Measurements from ENCODE around the gene ATF2. TPM values are rescaled to one million over a fixed set of nuclear protein-coding genes. Genes with fewer than 3 reads are reported as not detected.
A peak's percentile ranks its signal among the peaks of the same experiment; 100 is the strongest.

The ATF2 gene
- total and polyA plus RNA-seq, 9 of the 15 experiments (the other 6 are each of a cell fraction or from before 2014, with no cell fraction given), result 24.2 to 111 (median 45.9) TPM

GRCh38 chr2:175136334-175137215 is 31.4 kb downstream of the ATF2 start:
- Histone ChIP-seq H4K20me1 (replicated peaks; ENCODE audit: control insufficient read depth, insufficient read depth, low read length) (no peaks in the 10 kb centered on the region; the same call in 1 of the 2 replicates), H3K4me3 (no peak overlapping the region), H3K9ac (ENCODE audit: insufficient read depth in 1 of 2, low read depth in 2 of 2, low read length in 2 of 2) (no peak overlapping the region), H2AFZ (ENCODE audit: low read depth, low read length) (no peak overlapping the region), H3K9me1 (ENCODE audit: control insufficient read depth, insufficient read depth, low read length) (no peaks in the 10 kb centered on the region), H3K27me3 (ENCODE audit: control insufficient read depth in 2 of 2, insufficient read depth in 2 of 2, low read length in 2 of 2) (no peaks in the 10 kb centered on the region), H3K27ac (ENCODE audit: extremely low read depth, low read depth, low read length) (no peak overlapping the region), H3K9me3 (replicated peaks; ENCODE audit: control insufficient read depth, insufficient read depth, low read depth, low read length) (no peaks in the 10 kb centered on the region), H3K79me2 (ENCODE audit: control insufficient read depth, insufficient read depth, low read length) (peaks cover 66% of the 10 kb centered on the region), H3K36me3 (ENCODE audit: control insufficient read depth, insufficient read depth, low read length) (peaks cover 82% of the 10 kb centered on the region), H3K4me1 (replicated peaks in 1 of 2; ENCODE audit: control insufficient read depth in 2 of 2, insufficient read depth in 2 of 2, low read length in 2 of 2) (no peaks in the 10 kb centered on the region), H3K4me2 (ENCODE audit: insufficient read depth, low read length) (no peak overlapping the region)
- TF ChIP-seq ATF3 (IDR thresholded peaks at IDR 0.05) (peak; percentile 14; the same call in 1 of the 2 replicates), ATF3 (CRISPR knock-in tag; conservative IDR thresholded peaks at IDR 0.05) (no peak), TOE1 (IDR thresholded peaks at IDR 0.05; ENCODE audit: borderline replicate concordance) (no peak), TOE1 (CRISPR knock-in tag; IDR thresholded peaks at IDR 0.05; ENCODE audit: borderline replicate concordance, low read depth) (no peak), KAT7 (CRISPR knock-in tag; IDR thresholded peaks at IDR 0.05; ENCODE audit: borderline replicate concordance) (no peak), FUS (optimal IDR thresholded peaks at IDR 0.05; ENCODE audit: low read depth, low read length) (no peak), ZNF277 (CRISPR knock-in tag; IDR thresholded peaks at IDR 0.05; ENCODE audit: borderline replicate concordance) (no peak), NFIX (CRISPR knock-in tag; IDR thresholded peaks at IDR 0.05; ENCODE audit: low read depth) (no peak)
- ChIA-PET CTCF (ENCODE audit: low intra/inter-chr PET ratio) (no interaction called here), POLR2A (interaction anchor here (0.8 to 1.9 kb wide), 5 partner anchors 10 to 330 kb away, joined by 3 to 5 read pairs (median 3); no protein-coding TSS in a partner anchor)
- BruUV-seq (replicated peaks), result no TSS peak
- DNase-seq (ENCODE audit: extremely low read depth in 1 of 4, low spot score in 3 of 4), result no peak
- in situ Hi-C loops (cut with MboI) (no loop called here), intact Hi-C loops (cut with micrococcal nuclease) (no loop called here)
- no peak for FAIRE-seq
- ATAC-seq, result no peak
